C4-2B (cell line): ENCODE results near the gene VASN.

Experiments
- CTCF ChIP-seq: fragments of 450-650 bp; conservative IDR thresholded peaks from 2 replicates; pipeline ENCODE4 v1.5.1; 2017; ENCODE audit warnings: mild to moderate bottlenecking
- ZFX ChIP-seq: fragments of 450-650 bp; IDR thresholded peaks from 2 replicates; pipeline ENCODE4 v1.6.1; 2017

- no peak for TF ChIP-seq CTCF
- TF ChIP-seq ZFX = no peak
Measured at GRCh38 chr16:4349332-4349731, 22.3 kb upstream of the VASN start.
